Glutamatergic neuron (in vitro differentiated cells): Measurements from ENCODE around the gene MROH8. TPM values are rescaled to one million over a fixed set of nuclear protein-coding genes. Genes with fewer than 3 reads are reported as not detected.

Experiments
- DNase-seq: peaks from one replicate; pipeline ENCODE4 v3.0.0; 2022
- H3K27ac Mint-ChIP-seq: one replicate; pipeline ENCODE4 v1.8.0; 2020; ENCODE audit warnings: mild to moderate bottlenecking, mixed read lengths, inconsistent platforms; ENCODE audit not compliant: unreplicated experiment
- H3K27me3 Mint-ChIP-seq: one replicate; pipeline ENCODE4 v1.8.0; 2020; ENCODE audit warnings: mild to moderate bottlenecking, moderate library complexity, mixed read lengths, inconsistent platforms; ENCODE audit not compliant: unreplicated experiment
- H3K36me3 Mint-ChIP-seq: one replicate; pipeline ENCODE4 v1.8.0; 2020; ENCODE audit warnings: mild to moderate bottlenecking, mixed read lengths, inconsistent platforms; ENCODE audit not compliant: unreplicated experiment
- H3K4me1 Mint-ChIP-seq: one replicate; pipeline ENCODE4 v1.8.0; 2020; ENCODE audit warnings: mild to moderate bottlenecking, low read depth, mixed read lengths, inconsistent platforms; ENCODE audit not compliant: unreplicated experiment
- H3K4me3 Mint-ChIP-seq: one replicate; pipeline ENCODE4 v1.8.0; 2020; ENCODE audit warnings: mild to moderate bottlenecking, mixed read lengths, inconsistent platforms; ENCODE audit not compliant: unreplicated experiment
- H3K9me3 Mint-ChIP-seq: one replicate; pipeline ENCODE4 v1.8.0; 2020; ENCODE audit warnings: mild to moderate bottlenecking, moderate library complexity, mixed read lengths, inconsistent platforms; ENCODE audit not compliant: unreplicated experiment
- total RNA-seq: library from RNA; stranded (reverse); fragmentation: NEBNext Ultra II Directional; extraction: Animal tissue kit (Norgen Biotek cat#: 25700); gene quantifications from one replicate; pipeline ENCODE4 v1.2.1, GENCODE V29; 2021; ENCODE audit not compliant: unreplicated experiment
- TF ChIP-seq, protein P1 (sequence below): fragments of 200-600 bp; sonication (generic); IDR thresholded peaks from one replicate; pipeline ENCODE4 v1.5.0; 2021; ENCODE audit not compliant: partially characterized antibody, unreplicated experiment

Gene MROH8
- total RNA-seq, 1 donor from 2014 or later: 2.6 TPM

DNA sequence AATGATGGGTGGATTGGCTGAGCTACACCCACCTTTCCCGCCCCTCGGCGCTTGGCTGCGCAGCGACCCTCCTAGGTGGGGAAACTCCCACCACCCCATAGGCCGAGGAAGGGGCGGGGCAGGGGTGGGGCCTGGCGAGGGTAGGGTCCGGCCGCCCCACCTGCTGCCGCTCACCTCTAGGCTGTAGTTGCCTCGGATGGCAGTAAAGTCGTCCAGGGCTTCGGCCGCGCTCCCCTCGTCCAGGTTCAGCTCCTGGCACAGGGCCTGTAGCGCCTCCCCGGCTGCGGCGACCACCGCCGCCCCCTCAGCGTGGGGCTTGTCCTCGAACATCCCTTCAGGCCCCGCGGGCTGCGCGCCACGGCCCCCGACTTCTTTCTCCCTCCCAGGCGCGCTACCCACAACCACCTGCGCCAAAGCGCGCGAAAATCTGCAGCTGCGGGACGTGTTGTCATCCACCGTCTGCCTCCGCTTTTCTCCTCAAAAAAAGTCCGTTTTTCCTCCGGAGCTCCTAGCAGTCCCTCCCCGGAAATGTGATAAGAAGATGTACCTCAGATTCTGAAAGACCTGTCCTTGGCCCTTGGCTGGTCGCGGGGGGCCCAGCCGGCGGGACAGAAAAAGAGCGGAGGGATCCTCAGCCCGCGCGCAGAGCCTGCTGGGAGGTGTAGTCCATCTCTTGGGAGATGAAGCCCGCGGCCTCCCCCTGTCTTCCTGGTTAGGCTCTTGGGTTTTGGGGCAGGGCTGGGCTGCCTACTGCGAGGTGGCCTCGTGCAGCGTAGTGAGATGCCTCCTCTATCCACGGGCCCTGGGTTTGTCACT is 83.5 kb downstream of the MROH8 start, which contains the start of gene RBL1:
Gene RBL1 (minus strand): TSS at position 399 of the 816 bp plus-strand sequence. CDS start 69 bp downstream, at position 330.
- Mint-ChIP-seq H3K27ac (peak within 1 kb of the TSS; percentile 97), H3K4me3 (peak within 1 kb of the TSS; percentile 99), H3K27me3 (no peaks in the 10 kb centered on the region), H3K9me3 (peaks cover 4% of the 10 kb centered on the region), H3K4me1 (peaks cover 1% of the 10 kb centered on the region), H3K36me3 (no peaks in the 10 kb centered on the region)
- DNase-seq: peak; percentile 81
- TF ChIP-seq, protein P1, sequence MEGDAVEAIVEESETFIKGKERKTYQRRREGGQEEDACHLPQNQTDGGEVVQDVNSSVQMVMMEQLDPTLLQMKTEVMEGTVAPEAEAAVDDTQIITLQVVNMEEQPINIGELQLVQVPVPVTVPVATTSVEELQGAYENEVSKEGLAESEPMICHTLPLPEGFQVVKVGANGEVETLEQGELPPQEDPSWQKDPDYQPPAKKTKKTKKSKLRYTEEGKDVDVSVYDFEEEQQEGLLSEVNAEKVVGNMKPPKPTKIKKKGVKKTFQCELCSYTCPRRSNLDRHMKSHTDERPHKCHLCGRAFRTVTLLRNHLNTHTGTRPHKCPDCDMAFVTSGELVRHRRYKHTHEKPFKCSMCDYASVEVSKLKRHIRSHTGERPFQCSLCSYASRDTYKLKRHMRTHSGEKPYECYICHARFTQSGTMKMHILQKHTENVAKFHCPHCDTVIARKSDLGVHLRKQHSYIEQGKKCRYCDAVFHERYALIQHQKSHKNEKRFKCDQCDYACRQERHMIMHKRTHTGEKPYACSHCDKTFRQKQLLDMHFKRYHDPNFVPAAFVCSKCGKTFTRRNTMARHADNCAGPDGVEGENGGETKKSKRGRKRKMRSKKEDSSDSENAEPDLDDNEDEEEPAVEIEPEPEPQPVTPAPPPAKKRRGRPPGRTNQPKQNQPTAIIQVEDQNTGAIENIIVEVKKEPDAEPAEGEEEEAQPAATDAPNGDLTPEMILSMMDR: no peak

DNA sequence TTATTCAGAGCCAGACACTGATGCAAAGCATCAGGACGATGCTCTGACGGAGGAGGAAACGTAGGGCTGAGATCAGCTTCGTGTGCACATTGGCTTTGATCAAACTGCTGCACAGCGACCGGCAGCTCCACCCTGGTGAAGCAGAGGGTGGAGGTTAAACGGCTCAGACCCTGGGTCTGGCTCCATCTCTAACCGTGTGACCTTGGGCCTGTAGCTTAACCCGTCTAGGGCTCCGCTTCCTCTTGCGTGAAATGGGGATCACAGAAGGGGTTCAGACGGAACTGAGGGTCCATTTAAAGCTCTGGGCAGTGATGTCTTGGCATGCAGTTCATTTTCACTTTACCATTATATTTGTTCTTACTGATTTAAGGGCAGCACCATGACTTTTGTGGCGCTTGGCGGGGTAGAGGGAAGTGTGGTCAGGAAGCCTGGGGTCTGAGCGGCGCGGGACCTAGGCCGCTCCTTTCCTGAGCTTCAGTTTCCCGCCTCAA is 84.2 kb downstream of the MROH8 start:
- no peak for DNase-seq
- peaks cover 1% of the 10 kb centered on the region for H3K4me1 Mint-ChIP-seq
- no peaks in the 10 kb centered on the region for H3K27me3 Mint-ChIP-seq
- H3K36me3 Mint-ChIP-seq: no peaks in the 10 kb centered on the region
- peaks cover 3% of the 10 kb centered on the region for H3K9me3 Mint-ChIP-seq
- TF ChIP-seq, protein P1: no peak
- H3K27ac Mint-ChIP-seq: peak overlapping the region; percentile 21
- H3K4me3 Mint-ChIP-seq: peak overlapping the region; percentile 88

DNA sequence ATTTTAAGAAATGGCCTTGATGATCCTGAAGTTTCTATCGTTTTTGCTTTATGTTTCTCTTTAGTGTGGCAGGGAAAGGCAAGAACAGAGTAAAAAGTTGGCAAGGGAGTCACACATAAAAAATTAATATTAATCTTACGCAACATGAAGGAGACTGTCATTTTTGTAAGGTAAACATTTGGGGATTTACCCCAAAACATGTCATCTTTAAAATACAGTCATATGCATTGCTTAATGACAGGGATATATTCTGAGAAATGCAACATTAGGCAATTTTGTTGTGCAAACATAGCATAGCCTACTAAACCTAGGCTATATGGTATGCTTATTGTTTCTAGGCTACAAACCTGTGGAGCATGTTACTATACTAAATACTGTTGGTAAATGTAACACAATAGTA is 88.9 kb downstream of the MROH8 start:
- Mint-ChIP-seq H3K4me1 (peaks cover 1% of the 10 kb centered on the region), H3K27me3 (peaks cover 1% of the 10 kb centered on the region), H3K36me3 (no peaks in the 10 kb centered on the region), H3K27ac (no peak overlapping the region), H3K9me3 (no peaks in the 10 kb centered on the region), H3K4me3 (no peak overlapping the region)
- DNase-seq: no peak
- TF ChIP-seq, protein P1: no peak

DNA sequence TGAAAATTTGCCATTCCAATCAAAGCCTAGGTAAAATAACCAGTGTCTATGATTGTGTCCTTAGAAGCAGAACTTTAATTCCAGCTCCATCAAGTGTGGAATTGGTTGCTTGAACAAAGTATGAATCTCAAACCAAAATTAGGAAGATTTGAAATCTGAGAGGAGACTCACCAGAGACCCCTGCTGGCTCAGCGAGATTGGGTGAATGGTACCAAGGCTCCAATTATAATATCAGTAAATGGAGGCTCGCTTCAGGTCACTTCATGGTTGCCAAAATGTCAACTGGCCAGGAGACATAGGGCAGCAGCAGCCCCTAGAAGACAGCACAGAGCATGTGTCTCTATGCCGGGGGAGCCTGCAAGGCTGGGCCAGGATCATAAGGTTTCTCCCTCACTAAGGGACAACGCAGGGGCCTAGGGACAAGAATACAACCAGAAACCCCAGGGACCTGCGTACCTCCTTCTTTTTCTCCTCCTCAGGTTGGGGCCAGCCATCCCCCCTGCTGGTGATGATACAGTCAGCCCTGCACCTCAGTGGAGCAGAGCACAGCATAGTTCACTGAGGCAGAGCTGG is 97.5 kb downstream of the MROH8 start:
- peaks cover 1% of the 10 kb centered on the region for H3K9me3 Mint-ChIP-seq
- peak; percentile 22 for DNase-seq
- H3K27me3 Mint-ChIP-seq: no peaks in the 10 kb centered on the region
- H3K4me3 Mint-ChIP-seq: no peak overlapping the region
- no peaks in the 10 kb centered on the region for H3K4me1 Mint-ChIP-seq
- no peak overlapping the region for H3K27ac Mint-ChIP-seq
- H3K36me3 Mint-ChIP-seq: no peaks in the 10 kb centered on the region
- TF ChIP-seq, protein P1: peak; percentile 40

DNA sequence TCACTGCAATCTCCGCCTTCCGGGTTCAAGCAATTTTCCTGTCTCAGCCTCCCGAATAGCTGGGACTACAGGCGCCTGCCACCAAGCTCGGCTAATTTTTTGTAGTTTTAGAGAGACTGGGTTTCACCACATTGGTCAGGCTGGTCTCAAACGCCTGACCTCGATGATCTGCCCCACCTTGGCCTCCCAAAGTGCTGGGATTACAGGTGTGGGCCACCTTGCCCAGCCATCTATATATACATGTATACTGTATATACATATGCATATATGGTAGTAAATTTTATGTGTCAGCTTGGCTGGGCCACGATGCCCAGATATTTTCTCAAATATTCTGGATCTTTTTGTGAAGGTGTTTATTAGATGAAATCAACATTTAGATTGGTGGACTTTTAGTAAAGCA is 102.3 kb downstream of the MROH8 start:
- TF ChIP-seq, protein P1: no peak
- Mint-ChIP-seq H3K4me1 (no peaks in the 10 kb centered on the region), H3K9me3 (no peaks in the 10 kb centered on the region), H3K27me3 (no peaks in the 10 kb centered on the region), H3K36me3 (no peaks in the 10 kb centered on the region), H3K27ac (no peak overlapping the region), H3K4me3 (no peak overlapping the region)
- no peak for DNase-seq
